ENCODE data around the gene DDX50.

DNA sequence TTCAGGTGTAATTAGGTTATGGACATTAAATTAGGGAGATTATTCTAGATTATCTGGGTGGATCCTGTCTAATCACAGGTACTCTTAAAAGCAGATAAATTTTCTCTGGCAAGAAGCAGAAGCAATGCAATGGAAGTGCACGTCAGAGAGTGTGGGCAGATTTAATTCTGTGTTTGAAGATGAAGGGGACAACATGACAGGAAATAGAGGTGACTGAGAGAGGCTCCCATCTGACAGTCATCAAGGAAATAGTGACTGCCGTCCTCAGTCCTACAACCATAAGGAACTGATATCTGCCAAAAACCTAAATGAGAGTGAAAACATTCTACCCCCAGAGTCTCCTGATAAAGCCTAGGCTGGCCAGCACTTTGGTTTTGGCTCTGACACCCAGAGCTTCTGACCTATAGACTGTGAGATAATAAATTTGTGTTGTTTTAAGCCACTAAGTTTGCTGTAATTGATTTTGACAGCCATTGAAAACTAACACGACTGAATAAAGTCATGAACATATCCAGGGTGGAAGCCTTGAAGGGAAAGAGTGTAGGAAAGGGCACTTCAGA lies 30.5 kb upstream of the DDX50 start:
- TF ChIP-seq, protein P1, sequence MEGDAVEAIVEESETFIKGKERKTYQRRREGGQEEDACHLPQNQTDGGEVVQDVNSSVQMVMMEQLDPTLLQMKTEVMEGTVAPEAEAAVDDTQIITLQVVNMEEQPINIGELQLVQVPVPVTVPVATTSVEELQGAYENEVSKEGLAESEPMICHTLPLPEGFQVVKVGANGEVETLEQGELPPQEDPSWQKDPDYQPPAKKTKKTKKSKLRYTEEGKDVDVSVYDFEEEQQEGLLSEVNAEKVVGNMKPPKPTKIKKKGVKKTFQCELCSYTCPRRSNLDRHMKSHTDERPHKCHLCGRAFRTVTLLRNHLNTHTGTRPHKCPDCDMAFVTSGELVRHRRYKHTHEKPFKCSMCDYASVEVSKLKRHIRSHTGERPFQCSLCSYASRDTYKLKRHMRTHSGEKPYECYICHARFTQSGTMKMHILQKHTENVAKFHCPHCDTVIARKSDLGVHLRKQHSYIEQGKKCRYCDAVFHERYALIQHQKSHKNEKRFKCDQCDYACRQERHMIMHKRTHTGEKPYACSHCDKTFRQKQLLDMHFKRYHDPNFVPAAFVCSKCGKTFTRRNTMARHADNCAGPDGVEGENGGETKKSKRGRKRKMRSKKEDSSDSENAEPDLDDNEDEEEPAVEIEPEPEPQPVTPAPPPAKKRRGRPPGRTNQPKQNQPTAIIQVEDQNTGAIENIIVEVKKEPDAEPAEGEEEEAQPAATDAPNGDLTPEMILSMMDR (IDR thresholded peaks at IDR 0.05), result no peak
- no peak for TF ChIP-seq POLR2A (IDR thresholded peaks at IDR 0.05)
